OCI-LY3 (cell line): Measurements from ENCODE around the gene COL4A1.

Experiments used
- H2AFZ ChIP-seq: fragments of 200-600, 300-600 bp; shearing (Covaris generic); 2 replicates; pipeline ENCODE4 v1.6.0; 2014; ENCODE audit warnings: antibody characterized with exemption, low read depth, low read length
- H3K27ac ChIP-seq: fragments of 200-600, 300-600 bp; sonication (generic); 2 replicates; pipeline ENCODE4 v1.5.1; 2014; ENCODE audit warnings: mild to moderate bottlenecking, low read length, moderate library complexity, mixed read lengths
- H3K27me3 ChIP-seq: fragments of 200-600, 300-600 bp; sonication (generic); 2 replicates; pipeline ENCODE4 v1.6.1; 2014; ENCODE audit warnings: low read depth, low read length, mixed read lengths
- H3K36me3 ChIP-seq: fragments of 200-600, 300-600 bp; sonication (generic); replicated peaks from 2 replicates; pipeline ENCODE3; 2014; ENCODE audit warnings: low read depth, low read length, mixed read lengths
- H3K4me1 ChIP-seq: fragments of 300-600, 200-600 bp; sonication (generic); 2 replicates; pipeline ENCODE4 v1.6.1; 2014; ENCODE audit warnings: low read length, mixed read lengths
- H3K4me2 ChIP-seq: fragments of 200-600, 300-600 bp; sonication (generic); 2 replicates; pipeline ENCODE4 v1.6.1; 2014; ENCODE audit warnings: low read length, mixed read lengths
- H3K4me3 ChIP-seq: fragments of 300-600, 200-600 bp; sonication (generic); 2 replicates; pipeline ENCODE4 v1.5.1; 2014; ENCODE audit warnings: antibody characterized with exemption, mild to moderate bottlenecking, low read length, moderate library complexity
- H3K79me2 ChIP-seq: fragments of 300-600, 200-600 bp; shearing (Covaris generic); 2 replicates; pipeline ENCODE4 v1.6.1; 2014; ENCODE audit warnings: mild to moderate bottlenecking, low read length, mixed read lengths
- H3K9ac ChIP-seq: fragments of 300-600, 200-600 bp; shearing (Covaris generic); 2 replicates; pipeline ENCODE4 v1.6.0; 2014; ENCODE audit warnings: mild to moderate bottlenecking, low read length, moderate library complexity
- H3K9me3 ChIP-seq: fragments of 200-600, 300-600 bp; shearing (Covaris generic); 2 replicates; pipeline ENCODE4 v1.6.1; 2014; ENCODE audit warnings: low read length, mixed read lengths; ENCODE audit not compliant: insufficient read depth
- H4K20me1 ChIP-seq: fragments of 200-600, 300-600 bp; sonication (generic); 2 replicates; pipeline ENCODE4 v1.6.1; 2016; ENCODE audit warnings: low read length, mixed read lengths; ENCODE audit not compliant: insufficient read depth
- CTCF ChIP-seq: fragments of 200-600, 300-600 bp; sonication (generic); IDR thresholded peaks from 2 replicates; pipeline ENCODE4 v1.5.1; 2014; ENCODE audit warnings: antibody characterized with exemption, low read length, low read depth
- EZH2phosphoT487 ChIP-seq: fragments of 200-600 bp; shearing (Covaris generic); IDR thresholded peaks from 2 replicates; pipeline ENCODE4 v1.6.1; 2018; ENCODE audit warnings: antibody characterized with exemption, mixed run types, low read depth

COL4A1 gene

DNA sequence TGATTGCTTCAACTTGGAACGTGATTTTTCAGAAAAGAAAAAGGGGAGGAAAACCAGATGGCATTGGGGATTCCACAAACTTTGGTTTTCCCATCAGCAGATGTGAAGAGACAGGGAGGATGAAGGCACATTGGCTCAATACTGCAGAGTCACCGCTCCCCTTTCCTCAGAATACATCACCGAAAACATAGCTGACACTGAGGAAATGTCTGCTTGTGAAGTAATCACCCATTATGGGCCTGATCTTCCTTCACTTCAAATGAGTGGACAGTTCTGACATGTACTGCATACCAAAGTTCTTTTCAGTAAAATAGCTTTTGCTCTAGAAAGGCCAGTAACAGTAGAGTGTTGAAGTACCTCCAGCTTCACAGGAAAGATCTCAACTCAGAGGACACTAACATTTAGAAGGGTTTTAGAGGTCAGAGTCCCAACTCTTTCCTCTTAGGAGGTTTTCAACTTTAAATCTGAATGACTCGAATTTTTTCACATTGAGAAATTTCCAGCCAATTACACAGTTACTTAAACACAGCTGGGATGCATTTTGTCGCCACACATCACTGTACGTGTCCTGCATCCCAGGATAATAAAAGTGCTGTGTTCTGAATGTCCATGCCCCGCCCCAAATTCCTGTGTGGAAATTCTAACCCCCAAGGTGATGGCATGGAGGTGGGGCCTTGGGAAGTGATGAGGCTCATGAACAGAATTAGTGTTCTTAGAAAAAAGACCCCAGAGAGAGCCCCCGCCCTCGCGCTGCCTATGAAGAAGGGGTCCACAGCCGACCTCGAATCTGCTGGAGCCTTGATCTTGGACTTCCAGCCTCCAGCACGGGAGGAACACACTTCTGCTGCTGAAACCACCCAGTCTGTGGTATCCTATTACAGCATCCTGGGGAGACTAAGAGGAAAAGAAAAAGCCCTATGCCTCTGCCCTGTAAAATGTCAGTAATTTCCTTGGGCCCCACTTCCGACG is 77.7 kb downstream of the COL4A1 start:
- no peak for TF ChIP-seq CTCF
- Histone ChIP-seq H3K9ac (no peak overlapping the region), H3K27me3 (peaks cover 30% of the 10 kb centered on the region; the same call in 1 of the 2 replicates), H3K36me3 (no peaks in the 10 kb centered on the region), H3K4me3 (no peak overlapping the region), H4K20me1 (no peaks in the 10 kb centered on the region), H3K27ac (no peak overlapping the region), H2AFZ (no peak overlapping the region), H3K4me2 (no peak overlapping the region), H3K9me3 (no peaks in the 10 kb centered on the region), H3K4me1 (no peaks in the 10 kb centered on the region), H3K79me2 (no peaks in the 10 kb centered on the region)

DNA sequence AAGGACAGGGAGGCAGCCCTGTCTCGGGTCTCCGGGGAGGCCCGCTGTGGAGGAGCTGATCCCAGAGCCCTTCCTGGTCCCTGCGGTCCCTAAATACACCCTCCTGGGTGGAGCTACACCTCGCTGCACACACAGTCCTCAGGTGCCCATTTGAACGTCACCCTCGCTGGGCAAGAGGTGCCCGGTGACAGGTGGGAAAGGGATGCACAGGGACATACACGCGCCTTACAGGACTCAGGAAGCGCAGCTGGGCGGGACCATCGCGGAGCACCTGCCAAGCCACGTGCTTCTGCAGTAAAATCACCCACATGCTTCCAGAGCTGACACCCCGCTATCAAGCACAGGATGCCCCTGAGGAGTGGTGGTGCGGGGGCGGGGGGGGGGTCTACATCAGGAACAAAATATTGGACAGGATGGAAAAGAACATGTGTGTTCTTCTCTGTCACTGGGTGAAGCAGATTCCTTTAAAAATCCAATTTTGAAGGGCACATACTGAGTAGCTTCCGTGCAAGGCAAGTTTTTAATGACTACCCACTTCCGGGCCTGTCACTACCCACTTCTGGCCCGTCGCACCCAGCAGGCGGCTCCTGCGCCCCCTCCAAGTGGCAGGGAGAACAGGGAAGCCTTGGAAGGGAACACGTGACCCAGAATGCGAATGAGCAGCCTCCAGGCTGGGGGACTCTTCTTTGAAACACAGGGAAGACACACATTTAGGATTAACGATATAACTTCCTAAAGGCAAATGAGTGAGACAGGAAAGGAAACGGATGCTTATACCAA is 78.9 kb downstream of the COL4A1 start:
- no peaks in the 10 kb centered on the region for H3K4me1 ChIP-seq
- no peak overlapping the region for H3K4me2 ChIP-seq
- no peaks in the 10 kb centered on the region for H3K36me3 ChIP-seq
- no peaks in the 10 kb centered on the region for H3K9me3 ChIP-seq
- H3K9ac ChIP-seq, result no peak overlapping the region
- no peaks in the 10 kb centered on the region for H3K79me2 ChIP-seq
- TF ChIP-seq EZH2phosphoT487, result no peak
- no peak for TF ChIP-seq CTCF
- no peaks in the 10 kb centered on the region for H4K20me1 ChIP-seq
- H3K27ac ChIP-seq, result no peak overlapping the region
- H3K4me3 ChIP-seq, result no peak overlapping the region
- no peak overlapping the region for H2AFZ ChIP-seq
- H3K27me3 ChIP-seq, result peaks cover 21% of the 10 kb centered on the region; the same call in 1 of the 2 replicates

DNA sequence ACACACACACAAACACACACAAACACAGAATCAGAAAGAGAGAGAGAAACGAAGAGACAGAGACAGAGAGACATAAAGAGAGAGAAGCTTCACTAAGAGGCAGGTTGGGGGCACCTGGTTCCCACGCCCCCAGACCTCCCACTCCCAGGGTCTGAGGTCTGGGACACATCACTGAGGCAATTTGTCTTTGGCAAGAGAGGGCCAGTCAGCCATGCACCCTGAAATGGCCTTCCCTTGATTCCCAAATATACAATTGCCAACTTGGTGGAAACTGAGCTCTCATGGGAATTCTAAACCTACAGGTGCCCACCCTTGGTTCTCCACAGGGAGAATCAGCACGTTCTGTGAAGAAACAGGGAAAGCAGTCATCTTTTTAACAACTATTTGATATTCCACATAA is 79.5 kb downstream of the COL4A1 start:
- Histone ChIP-seq H3K36me3 (no peaks in the 10 kb centered on the region), H3K4me3 (no peak overlapping the region), H2AFZ (no peak overlapping the region), H3K27me3 (peaks cover 15% of the 10 kb centered on the region; the same call in 1 of the 2 replicates), H3K9me3 (no peaks in the 10 kb centered on the region), H3K9ac (no peak overlapping the region), H3K4me2 (no peak overlapping the region), H3K79me2 (no peaks in the 10 kb centered on the region), H3K4me1 (no peaks in the 10 kb centered on the region), H4K20me1 (no peaks in the 10 kb centered on the region), H3K27ac (no peak overlapping the region)
- no peak for TF ChIP-seq CTCF
- TF ChIP-seq EZH2phosphoT487, result no peak
